Measurements from ENCODE around the gene FOXO3B.
"Not testable (repeated sequence)": the region's sequence is repeated elsewhere in the genome, so short reads cannot be mapped to it uniquely, and the experiment has no call there.

Gene FOXO3B

DNA sequence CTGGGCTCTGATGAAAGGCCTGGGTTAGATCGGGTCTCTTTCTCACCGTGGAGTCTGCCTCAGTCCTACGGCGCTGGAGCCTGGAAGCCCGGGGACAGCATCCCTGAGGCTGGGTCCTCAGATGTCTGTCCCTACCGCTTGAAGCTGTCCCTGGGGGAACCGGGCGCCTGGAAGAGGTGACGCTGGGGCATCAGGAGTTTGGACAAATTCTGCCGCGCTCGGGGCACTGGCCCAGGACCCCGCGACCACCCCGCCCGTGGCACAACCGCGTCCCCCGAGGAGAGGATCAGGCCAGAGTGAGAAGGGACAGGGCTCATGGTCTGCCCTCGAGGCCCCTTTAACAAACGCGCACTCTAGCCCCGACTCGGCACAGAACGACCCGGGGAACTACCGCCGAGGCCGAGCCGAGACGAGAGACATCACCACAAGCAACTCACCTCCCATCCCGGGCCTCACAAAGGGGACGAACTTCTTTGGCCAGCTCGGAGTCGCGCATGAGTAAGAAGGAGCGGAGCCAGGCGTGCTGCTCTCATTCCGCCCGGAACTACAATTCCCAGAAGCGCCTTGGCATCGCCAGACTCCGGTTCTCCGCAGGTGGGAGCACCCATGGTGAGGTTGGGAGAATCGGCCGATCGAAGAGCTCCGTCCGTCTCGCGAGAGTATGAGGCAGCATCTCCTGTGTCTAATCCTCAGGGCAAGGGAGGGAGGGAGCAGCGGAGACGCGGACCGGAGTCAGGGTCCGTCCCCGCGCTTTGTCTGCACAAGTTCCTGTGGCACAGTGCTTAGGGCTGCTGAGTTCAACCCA, at the start of gene FOXO3B:
Gene FOXO3B, minus strand, starts transcription at position 548 of the 805 bp plus-strand sequence. CDS start 663 bp downstream, outside the sequence.
- peak; percentile 50 for DNase-seq

GRCh38 chr17:18723509-18723908, 41.4 kb upstream of the FOXO3B start:
- not testable (repeated sequence) for DNase-seq

DNA sequence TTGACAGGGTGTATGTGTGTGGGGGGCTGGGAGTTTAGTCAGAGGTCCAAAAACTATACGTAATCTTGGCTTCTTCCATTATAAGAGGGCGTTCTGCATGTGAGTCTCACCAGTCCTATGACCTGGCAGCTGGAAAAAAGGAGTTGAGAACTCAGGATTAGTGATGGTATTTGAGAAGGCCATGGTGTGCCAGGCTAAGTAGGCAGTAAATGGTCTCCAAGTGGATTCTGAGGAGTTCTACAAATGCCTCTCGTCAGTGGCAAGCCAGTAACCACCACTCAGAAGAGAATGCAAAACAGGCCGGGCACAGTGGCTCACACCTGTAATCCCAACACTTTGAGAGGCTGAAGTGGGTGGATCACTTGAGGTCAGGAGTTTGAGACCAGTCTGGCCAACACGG, 40.5 kb upstream of the FOXO3B start:
- not testable (repeated sequence) for DNase-seq

DNA sequence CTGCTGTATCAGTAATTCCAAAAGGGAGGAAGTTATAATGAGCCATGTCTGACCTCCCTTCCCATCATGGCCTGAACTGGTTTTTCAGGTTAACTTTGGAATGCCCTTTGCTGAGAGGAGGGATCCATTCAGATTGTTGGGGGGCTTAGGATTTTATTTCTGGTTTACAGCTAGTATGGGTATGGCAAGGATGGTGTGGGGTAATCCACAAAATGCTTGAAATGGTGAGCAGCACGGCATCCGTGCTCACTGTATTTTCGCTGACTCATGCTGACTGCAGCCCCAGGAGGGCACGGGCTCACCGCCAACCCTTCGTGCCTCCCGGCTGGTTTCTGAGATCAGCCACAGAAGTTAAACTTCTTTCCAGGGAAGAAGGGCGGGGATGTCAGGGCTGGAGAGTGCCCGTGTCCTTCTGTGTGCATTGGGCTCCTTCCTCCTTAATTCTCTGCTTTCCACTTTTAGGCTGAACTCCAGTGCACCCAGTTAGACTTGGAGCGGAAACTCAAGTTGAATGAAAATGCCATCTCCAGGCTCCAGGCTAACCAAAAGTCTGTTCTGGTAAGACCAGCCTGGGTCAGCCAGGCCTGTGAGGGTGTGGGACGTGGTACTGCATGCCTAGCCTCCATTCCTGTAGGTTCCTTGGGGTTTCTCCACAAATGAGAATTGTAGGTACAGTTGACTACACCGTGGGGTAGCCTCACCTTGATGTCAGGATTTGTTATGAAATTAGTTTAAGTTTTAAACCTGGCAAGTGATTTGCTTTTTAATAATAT, 39.8 kb upstream of the FOXO3B start:
- not testable (repeated sequence) for DNase-seq

- not testable (repeated sequence) for DNase-seq
Observed at GRCh38 chr17:18719428-18720110, 37.5 kb upstream of the FOXO3B start.

DNA sequence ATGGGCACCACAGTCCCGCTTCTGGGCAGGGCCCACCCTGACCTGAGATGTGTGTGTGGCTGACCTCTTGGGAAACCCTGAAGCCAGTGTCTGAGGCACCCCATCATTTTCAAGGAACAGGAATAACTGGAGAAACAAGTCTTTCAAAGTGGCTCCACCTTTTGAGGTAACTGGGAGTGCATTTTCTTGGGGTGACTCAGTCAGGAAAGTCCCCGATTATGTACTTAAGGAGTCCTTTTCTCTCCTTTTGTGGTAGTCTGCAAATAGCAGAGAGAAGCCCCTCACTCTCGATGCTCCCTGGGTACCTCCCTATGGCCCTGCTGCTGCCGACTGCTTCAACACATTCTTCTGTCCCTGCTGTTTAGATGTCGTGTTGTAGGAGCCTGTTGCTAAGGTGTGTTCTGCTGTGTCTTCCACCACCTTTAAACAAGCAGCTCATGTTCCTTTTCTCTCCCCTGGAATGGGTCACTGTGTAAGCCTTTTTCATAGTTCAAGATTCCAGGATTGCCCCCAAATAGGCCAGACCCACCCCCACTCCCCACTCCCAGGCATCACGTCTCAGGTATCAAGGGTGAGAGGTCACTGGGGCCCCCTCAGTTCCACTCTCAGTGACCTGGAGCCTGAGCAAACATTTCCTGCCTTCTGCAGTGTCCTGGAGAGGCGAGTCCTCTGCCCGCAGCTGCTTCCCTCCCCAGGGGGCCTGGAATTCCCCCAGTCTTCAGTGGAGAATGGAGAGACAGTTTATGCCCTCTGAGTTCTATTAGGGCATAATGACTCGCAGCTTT, 36.7 kb upstream of the FOXO3B start:
- not testable (repeated sequence) for DNase-seq

DNA sequence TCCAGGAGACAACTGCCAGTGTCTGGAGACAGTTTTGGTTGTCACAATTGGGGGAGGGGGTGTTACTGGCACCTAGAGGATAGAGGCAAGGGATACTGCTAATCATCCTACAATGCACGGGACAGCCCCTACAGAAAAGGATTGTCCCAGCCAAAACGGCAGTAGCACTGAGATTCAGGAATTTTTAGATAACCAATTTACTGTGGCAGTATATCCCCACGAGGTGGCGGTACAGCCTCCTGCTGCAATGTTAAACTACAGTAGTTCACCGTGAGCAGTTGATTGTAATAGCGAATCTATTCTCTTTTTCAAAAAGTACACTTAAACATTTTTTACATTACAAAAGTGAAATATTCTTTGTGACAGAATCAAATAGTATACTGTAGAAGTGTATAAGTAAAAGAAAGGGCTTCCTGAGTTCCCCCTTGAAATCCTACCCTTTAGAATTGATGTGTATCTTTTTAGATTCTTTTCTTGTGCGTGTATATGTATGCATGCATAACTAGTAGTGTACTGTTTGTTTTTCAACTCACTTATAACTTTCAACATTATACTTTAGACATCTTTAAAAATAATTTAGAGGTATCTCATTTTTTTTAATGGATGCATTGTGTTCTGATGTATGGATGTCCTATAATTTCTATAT, 30.4 kb upstream of the FOXO3B start:
- DNase-seq = peak; percentile 64

DNA sequence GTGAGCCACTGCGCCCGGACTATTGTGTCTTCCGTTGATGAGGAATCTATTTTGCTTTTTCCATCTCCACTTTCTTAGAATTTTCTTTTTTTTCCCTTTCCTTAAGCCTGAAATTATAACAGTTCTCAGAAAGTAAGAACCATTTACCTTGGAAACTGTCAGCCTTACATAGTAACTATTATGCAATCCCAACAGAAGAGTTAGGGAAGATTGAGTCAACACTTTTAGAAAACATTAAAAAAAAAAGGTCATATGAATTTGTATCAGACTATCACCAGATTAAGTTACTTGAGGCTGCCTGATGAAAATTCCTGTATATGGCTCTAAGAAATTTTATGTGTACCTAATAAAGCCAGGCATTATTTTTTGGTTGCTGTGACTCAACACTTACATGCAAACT, 26.1 kb upstream of the FOXO3B start:
- DNase-seq = not testable (repeated sequence)

GRCh38 chr17:18705955-18706354, 23.8 kb upstream of the FOXO3B start:
- not testable (repeated sequence) for DNase-seq

- DNase-seq = not testable (repeated sequence)
Observed at GRCh38 chr17:18698473-18699103, 16.5 kb upstream of the FOXO3B start.

- DNase-seq = not testable (repeated sequence)
Observed at GRCh38 chr17:18695143-18695542, 13.0 kb upstream of the FOXO3B start.

DNA sequence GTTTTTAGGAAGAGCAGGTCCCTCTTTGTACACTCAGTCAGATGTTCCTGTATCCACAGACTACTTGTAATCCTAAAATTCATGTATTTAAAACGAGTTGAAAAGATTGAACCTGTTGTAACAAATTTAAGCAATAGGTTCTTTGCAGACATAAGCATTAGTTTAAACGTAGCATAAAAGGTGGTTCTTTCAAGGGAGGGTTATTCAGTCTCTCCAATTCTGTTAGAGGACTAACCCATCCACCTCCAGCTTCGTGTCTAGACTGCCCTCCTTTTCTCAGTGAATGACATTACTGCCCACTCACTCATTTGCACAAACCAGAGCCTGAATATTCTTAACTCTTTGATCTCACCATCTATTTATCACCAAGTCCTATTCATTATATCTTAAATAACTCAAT, 554 bp upstream of the FOXO3B start:
- not testable (repeated sequence) for DNase-seq

DNA sequence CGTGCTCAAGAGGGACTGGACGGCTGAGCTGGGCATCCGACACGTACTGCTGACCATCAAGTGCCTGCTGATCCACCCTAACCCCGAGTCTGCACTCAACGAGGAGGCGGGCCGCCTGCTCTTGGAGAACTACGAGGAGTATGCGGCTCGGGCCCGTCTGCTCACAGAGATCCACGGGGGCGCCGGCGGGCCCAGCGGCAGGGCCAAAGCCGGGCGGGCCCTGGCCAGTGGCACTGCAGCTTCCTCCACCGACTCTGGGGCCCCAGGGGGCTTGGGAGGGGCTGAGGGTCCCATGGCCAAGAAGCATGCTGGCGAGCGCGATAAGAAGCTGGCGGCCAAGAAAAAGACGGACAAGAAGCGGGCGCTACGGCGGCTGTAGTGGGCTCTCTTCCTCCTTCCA, 4.7 kb downstream of the FOXO3B start:
- DNase-seq = not testable (repeated sequence)

- DNase-seq = not testable (repeated sequence)
Observed at GRCh38 chr17:18676928-18677327, 5.2 kb downstream of the FOXO3B start.

DNA sequence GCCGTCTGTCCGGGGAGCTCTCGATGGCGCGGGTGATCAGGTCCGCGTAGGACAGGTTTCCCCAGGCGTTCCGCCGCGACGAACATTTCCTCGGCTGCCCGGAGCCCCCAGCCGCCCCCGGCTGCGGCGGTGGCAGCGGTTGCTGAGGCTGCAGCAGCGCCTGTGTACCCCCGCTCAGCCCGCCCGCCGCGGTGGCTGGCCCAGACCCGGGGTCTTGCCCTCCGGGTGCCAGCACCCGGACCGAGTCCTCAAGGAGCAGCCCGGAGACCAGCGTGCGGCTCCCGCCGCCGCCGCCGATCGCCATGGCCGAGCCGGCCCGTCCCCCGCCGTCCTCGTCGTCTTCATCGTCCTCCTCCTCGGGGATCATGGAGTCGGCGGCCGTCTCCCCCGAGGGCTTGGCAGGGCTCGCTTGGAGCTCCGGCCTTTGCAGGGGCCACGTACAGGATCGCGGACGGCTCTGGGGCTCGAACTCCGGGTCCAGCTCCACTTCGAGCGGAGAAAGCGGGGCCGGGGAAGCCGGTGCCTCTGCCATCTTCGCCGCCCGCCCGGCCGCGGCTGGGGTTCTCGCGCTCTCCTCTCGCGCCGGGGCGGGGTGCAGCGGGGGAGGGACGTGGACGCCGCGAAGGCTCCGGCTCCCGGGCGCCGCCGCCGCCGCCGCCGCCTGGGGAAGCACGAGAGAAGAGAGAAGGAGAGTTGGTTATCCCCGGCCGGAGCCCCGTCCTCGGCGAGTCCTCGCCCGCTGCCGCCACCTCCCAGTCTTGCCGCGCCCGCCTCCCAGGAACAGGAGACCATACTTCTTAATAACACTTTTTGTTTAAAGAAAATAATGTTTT, 9.5 kb downstream of the FOXO3B start:
- not testable (repeated sequence) for DNase-seq

DNA sequence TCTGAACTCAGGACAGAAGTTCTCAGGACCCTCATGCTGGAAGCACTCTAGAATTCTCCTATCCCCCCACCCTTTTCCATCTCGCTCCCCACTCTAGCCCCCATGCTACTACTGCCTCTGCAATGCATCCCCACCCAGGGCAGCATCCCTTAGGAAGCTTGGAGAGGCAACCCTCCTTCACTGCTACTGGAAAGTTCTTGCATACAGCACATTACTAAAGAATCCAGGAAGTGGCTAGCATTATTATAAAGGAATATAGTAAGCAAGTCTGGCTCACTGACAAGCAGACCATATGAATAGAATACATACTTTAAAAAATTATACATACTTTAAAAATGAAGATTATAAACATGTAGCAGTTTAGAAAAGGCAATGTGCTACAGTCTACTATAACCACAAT, 13.5 kb downstream of the FOXO3B start:
- DNase-seq = not testable (repeated sequence)

- not testable (repeated sequence) for DNase-seq
Observed at GRCh38 chr17:18667535-18667934, 14.6 kb downstream of the FOXO3B start.

DNA sequence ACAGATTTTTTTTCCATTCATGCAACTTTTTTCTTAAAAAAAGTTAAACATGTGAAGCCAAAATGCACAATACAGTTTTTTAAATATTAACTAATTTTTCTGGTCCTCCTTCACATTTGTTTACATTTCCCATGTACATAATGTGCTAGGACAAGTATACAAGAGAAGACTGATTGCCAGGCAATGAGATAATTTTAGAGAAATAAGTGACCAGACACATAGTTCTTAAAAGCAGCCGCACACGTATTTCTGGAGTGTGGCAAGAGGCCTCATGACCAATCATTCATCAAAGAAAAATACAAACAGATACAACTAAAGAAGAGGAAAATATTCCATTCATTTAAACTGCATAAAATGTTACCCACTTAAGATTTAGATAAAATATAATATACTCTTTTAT, 15.8 kb downstream of the FOXO3B start:
- not testable (repeated sequence) for DNase-seq

GRCh38 chr17:18661924-18662624, 20.0 kb downstream of the FOXO3B start:
- not testable (repeated sequence) for DNase-seq

- DNase-seq = not testable (repeated sequence)
Observed at GRCh38 chr17:18650094-18650493, 32.0 kb downstream of the FOXO3B start.
